HepG2 (cell line): ENCODE data around the gene ANXA11. TPM values are rescaled to one million over a fixed set of nuclear protein-coding genes. Genes with fewer than 3 reads are reported as not detected.

ENCODE experiments used
- ATAC-seq: fragments of 200-7000 bp; cut with Tn5 transposase; 3 replicates; pipeline ENCODE4 v1.9.1; 2020; ENCODE audit warnings: mild to moderate bottlenecking, moderate library complexity
- BruUV-seq: library from RNA; stranded (reverse); fragments of 400-500 nt; replicated peaks from 2 replicates; lab custom pipeline; 2021; lab: Mats Ljungman, UMichigan
- CTCF ChIA-PET: fragments of 300-600 bp; formaldehyde crosslinking; extraction: SDS; loops from one replicate; lab custom pipeline; 2021; ENCODE audit warnings: low total read pairs, inconsistent platforms, low intra/inter-chr PET ratio; lab: Yijun Ruan, JAX
- POLR2A ChIA-PET: fragments of 350-600 bp; sonication (Branson Sonifier 250); formaldehyde crosslinking; loops from one replicate; lab custom pipeline; 2020; ENCODE audit warnings: antibody characterized with exemption, inconsistent platforms; lab: Yijun Ruan, JAX
- DNase-seq: peaks from one replicate; pipeline ENCODE4 v3.0.0-alpha.2; 2015; ENCODE audit warnings: low spot score
- FAIRE-seq: peaks from 3 replicates; lab custom pipeline; 2011; peaks lifted over from hg19 to GRCh38; lab: Jason Lieb, UNC
- H2AFZ ChIP-seq: one replicate; pipeline ENCODE4 v1.6.1; 2011; ENCODE audit warnings: low read length, inconsistent platforms
- H3K27ac ChIP-seq: fragments of 300-600 bp; 3 replicates; pipeline ENCODE4 v1.8.0; 2011; ENCODE audit warnings: mixed run types, mild to moderate bottlenecking, mixed read lengths, low read length, inconsistent platforms; ENCODE audit not compliant: insufficient read depth; ENCODE audit errors: extremely low read length
- H3K27me3 ChIP-seq, 2 experiments: fragments of 200-600 bp in 1 of 2; 2 replicates in 1 of 2; 3 replicates in 1 of 2; pipeline versions ENCODE4 v1.6.0 to v1.8.0; 2011; ENCODE audit warnings: low read length in 2 of 2, mild to moderate bottlenecking in 2 of 2, moderate library complexity in 2 of 2, inconsistent platforms in 1 of 2; ENCODE audit not compliant: insufficient read depth in 2 of 2, control insufficient read depth in 1 of 2
- H3K36me3 ChIP-seq, 2 experiments: fragments of 200-600 bp in 1 of 2; replicated peaks in 1 of 2; 2 replicates in 1 of 2; 3 replicates in 1 of 2; pipeline versions ENCODE4 v1.5.1 to v1.8.0; 2011; ENCODE audit warnings: low read length in 2 of 2, inconsistent platforms in 1 of 2; ENCODE audit not compliant: insufficient read depth in 2 of 2, control insufficient read depth in 1 of 2
- H3K4me1 ChIP-seq: 2 replicates; pipeline ENCODE4 v1.5.1; 2012; ENCODE audit warnings: low read length, inconsistent platforms; ENCODE audit not compliant: insufficient read depth
- H3K4me2 ChIP-seq: 2 replicates; pipeline ENCODE4 v1.6.0; 2011; ENCODE audit warnings: low read depth, low read length, inconsistent platforms
- H3K4me3 ChIP-seq, 3 experiments: fragments of 200-600 bp in 1 of 3; sonication (generic), shearing (Covaris generic) in 1 of 3; replicated peaks in 1 of 3; 2 replicates each; pipeline ENCODE4 v1.5.1; 2011 to 2016; ENCODE audit warnings: low read length in 3 of 3, inconsistent platforms in 2 of 3, low read depth in 2 of 3, mild to moderate bottlenecking in 2 of 3, control low read depth in 1 of 3, mixed read lengths in 1 of 3; ENCODE audit not compliant: insufficient read depth in 1 of 3
- H3K79me2 ChIP-seq: one replicate; pipeline ENCODE4 v1.6.1; 2011; ENCODE audit warnings: low read length, inconsistent platforms; ENCODE audit not compliant: insufficient read depth
- H3K9ac ChIP-seq: 2 replicates; pipeline ENCODE4 v1.6.0; 2011; ENCODE audit warnings: mild to moderate bottlenecking, low read depth, low read length, inconsistent platforms; ENCODE audit not compliant: insufficient read depth
- H3K9me3 ChIP-seq: 2 replicates; pipeline ENCODE4 v1.5.1; 2012; ENCODE audit warnings: mild to moderate bottlenecking, low read length
- H4K20me1 ChIP-seq: 2 replicates; pipeline ENCODE4 v1.6.0; 2011; ENCODE audit warnings: inconsistent platforms, mild to moderate bottlenecking, low read length, moderate library complexity; ENCODE audit not compliant: insufficient read depth
- GLI4 ChIP-seq: sonication (generic); formaldehyde crosslinking; IDR thresholded peaks from 2 replicates; pipeline ENCODE4 v1.5.1; 2020; ENCODE audit warnings: missing genetic modification reagents, mild to moderate bottlenecking, moderate library complexity, borderline replicate concordance
- JARID2 ChIP-seq: sonication (generic); formaldehyde crosslinking; IDR thresholded peaks from 2 replicates; pipeline ENCODE4 v1.8.1; 2023; ENCODE audit warnings: missing genetic modification reagents, inconsistent platforms; ENCODE audit not compliant: insufficient replicate concordance
- PHF21A ChIP-seq: sonication (generic); formaldehyde crosslinking; IDR thresholded peaks from 2 replicates; pipeline ENCODE4 v1.5.0; 2020; ENCODE audit warnings: mild to moderate bottlenecking, missing genetic modification reagents
- ZBTB34 ChIP-seq: sonication (generic); formaldehyde crosslinking; IDR thresholded peaks from 2 replicates; pipeline ENCODE4 v1.8.0; 2022; ENCODE audit warnings: mild to moderate bottlenecking, missing genetic modification reagents
- ZSCAN22 ChIP-seq: sonication (generic); formaldehyde crosslinking; IDR thresholded peaks from 2 replicates; pipeline ENCODE4 v1.4.0; 2020; ENCODE audit warnings: mild to moderate bottlenecking, missing genetic modification reagents
- WGBS: methylation state at CpG from one replicate; pipeline ENCODE4 v1.1.6; 2017; ENCODE audit warnings: low lambda C conversion rate; 5-methylcytosine and 5-hydroxymethylcytosine counted together
- in situ Hi-C: cut with HindIII; loops from 2 replicates; pipeline ENCODE4 v1.10.0; 2017; ENCODE audit warnings: low pct_unique_long_range_greater_than_20kb; ENCODE audit not compliant: extremely low pct_ligation_motif_present
- intact Hi-C: fragments of 100-400 bp; cut with micrococcal nuclease; formaldehyde crosslinking; loops from one replicate; pipeline ENCODE4 v1.10.0; 2022; ENCODE audit not compliant: unreplicated experiment
- polyA plus RNA-seq, 8 experiments: library from polyadenylated mRNA; depleted of rRNA in 3 of 8; stranded (reverse) in 7 of 8; unstranded in 1 of 8; fragments of >200 nt; fragmentation: Illumina TruSeq in 4 of 8; extraction: Trizol in 4 of 8; gene quantifications; 2 replicates each; pipeline versions ENCODE4 v1.2.1 to v1.2.3, GENCODE V29; 2011 to 2016; ENCODE audit warnings: low read depth in 4 of 8, missing spikeins in 1 of 8, mixed read lengths in 1 of 8; ENCODE audit not compliant: insufficient read depth in 1 of 8
- total RNA-seq, 5 experiments: library from RNA; depleted of rRNA; stranded (reverse); fragments of >200 nt; fragmentation: Illumina TruSeq; extraction: Trizol; gene quantifications; 2 replicates each; pipeline ENCODE4 v1.2.3, GENCODE V29; 2016; ENCODE audit warnings: low read depth in 1 of 5
- TF ChIP-seq, protein P1 (sequence below): fragments of 450-650 bp; IDR thresholded peaks from 2 replicates; pipeline ENCODE4 v1.6.1; 2017

Gene ANXA11
- total and polyA plus RNA-seq, 2 of the 13 experiments (the other 11 are each of a cell fraction or from before 2014, with no cell fraction given), result 30.6 to 51.5 TPM

DNA sequence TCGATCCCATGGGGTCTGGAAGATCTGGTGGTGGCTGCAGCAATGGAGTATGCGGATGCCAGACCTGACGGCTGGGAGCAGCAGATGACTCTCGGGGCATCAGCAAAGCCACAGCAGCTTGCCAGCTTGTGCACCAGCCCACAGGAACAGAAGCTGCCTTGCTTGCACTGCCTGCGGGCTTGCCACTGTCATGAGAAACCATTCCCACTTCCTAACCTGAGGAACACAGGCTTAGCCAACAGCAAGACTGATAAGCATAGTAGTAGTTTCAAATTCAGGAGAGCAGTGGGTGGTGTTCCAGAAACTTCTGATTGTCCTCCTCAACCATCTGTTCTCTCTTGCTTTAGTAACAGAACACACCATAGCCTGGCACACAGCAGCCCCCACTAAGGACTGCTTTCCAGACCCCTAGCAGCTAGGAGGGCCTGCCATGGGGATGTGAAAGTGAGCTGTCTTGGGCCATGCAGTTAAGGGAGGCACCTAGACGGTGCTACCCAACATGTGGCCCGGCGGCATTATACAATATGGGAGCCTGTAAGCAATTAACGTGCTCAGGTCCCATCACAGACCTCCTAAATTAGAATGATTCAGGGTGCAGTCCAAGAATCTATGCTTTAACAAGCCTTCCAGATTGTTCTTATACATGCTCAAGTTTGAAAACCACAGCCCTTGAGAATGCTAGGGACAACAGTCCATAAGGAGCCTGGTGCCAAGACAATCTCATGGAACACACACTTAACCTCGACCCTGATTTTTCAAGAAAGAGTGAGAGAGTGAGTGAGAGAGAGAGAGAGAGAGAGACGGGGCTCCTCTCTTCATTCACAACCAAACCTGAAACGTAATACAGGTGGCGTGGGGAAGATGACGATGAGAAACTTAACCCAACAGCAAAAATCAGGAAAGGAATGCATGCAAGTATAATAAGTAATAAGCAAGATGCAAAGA lies 7.1 kb downstream of the ANXA11 start (continued):
- TF ChIP-seq, protein P1, sequence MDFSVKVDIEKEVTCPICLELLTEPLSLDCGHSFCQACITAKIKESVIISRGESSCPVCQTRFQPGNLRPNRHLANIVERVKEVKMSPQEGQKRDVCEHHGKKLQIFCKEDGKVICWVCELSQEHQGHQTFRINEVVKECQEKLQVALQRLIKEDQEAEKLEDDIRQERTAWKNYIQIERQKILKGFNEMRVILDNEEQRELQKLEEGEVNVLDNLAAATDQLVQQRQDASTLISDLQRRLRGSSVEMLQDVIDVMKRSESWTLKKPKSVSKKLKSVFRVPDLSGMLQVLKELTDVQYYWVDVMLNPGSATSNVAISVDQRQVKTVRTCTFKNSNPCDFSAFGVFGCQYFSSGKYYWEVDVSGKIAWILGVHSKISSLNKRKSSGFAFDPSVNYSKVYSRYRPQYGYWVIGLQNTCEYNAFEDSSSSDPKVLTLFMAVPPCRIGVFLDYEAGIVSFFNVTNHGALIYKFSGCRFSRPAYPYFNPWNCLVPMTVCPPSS, result no peak
- TF ChIP-seq GLI4 (CRISPR knock-in tag) (no peak), JARID2 (CRISPR knock-in tag) (no peak), ZBTB34 (CRISPR knock-in tag) (no peak)

- Histone ChIP-seq H3K4me3 (peak overlapping the region in 2 of 3 experiments; percentile 14 to 51; a peak in 3 of 6 replicates), H3K79me2 (peaks cover 53% of the 10 kb centered on the region), H3K27me3 (no peaks in the 10 kb centered on the region), H3K9me3 (no peaks in the 10 kb centered on the region), H3K4me2 (peak overlapping the region; percentile 84), H3K27ac (peak overlapping the region; percentile 54), H3K9ac (no peak overlapping the region), H2AFZ (no peak overlapping the region), H3K36me3 (no peaks in the 10 kb centered on the region; a peak in 1 of 5 replicates), H3K4me1 (peaks cover 45% of the 10 kb centered on the region), H4K20me1 (peaks cover 3% of the 10 kb centered on the region; the same call in 1 of the 2 replicates)
- intact Hi-C loops (no loop called here), in situ Hi-C loops (no loop called here)
- ATAC-seq (peak; percentile 36), DNase-seq (no peak), FAIRE-seq (no peak)
- CTCF ChIA-PET, result no interaction called here
- POLR2A ChIA-PET, result interaction anchor here (0.6 to 1.2 kb wide), 3 partner anchors 9 to 210 kb away, joined by 3 to 15 read pairs (median 5); partner anchors contain the start of gene ANXA11
- BruUV-seq, result no TSS peak
- TF ChIP-seq PHF21A (CRISPR knock-in tag) (0 out of 2 replicates have a peak, but pooled peaks have one; percentile 42), ZSCAN22 (no peak)
- 31% methylated on average over 2 of the region's 2 CpGs for WGBS
Measured at GRCh38 chr10:80196950-80197315, 8.4 kb downstream of the ANXA11 start.
